ENCODE results near the gene CFAP65.

CFAP65 gene

DNA sequence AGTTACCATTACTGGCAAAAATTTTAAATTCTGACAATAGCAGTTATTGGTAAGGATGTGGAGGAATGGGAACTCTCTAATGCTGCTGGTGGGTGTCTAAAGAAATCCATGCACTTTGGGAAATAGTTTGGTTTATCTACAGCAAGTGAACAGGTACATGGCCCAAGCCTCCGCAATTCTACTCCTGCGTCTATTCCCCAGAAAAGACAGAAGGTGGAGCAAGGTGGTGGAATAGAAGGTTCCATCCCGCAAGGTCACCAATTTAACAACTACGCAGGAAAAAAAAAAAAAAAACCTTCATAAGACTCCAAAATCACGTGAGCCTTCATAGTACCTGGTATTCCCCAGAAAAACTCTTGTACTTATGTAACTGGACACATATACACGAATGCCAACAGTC, 6.5 kb downstream of the CFAP65 start:
- Histone ChIP-seq H3K9me3 (ENCODE audit: control insufficient read depth, insufficient read depth, low read length) (no peaks in the 10 kb centered on the region), H3K4me1 (ENCODE audit: control insufficient read depth, low read length) (no peaks in the 10 kb centered on the region), H3K9me2 (replicated peaks; ENCODE audit: control insufficient read depth, low read length) (no peaks in the 10 kb centered on the region), H3K4me3 (ENCODE audit: low read length) (no peak overlapping the region), H4K20me1 (ENCODE audit: control insufficient read depth, insufficient read depth, low read depth, low read length) (no peaks in the 10 kb centered on the region), H3K79me2 (ENCODE audit: control insufficient read depth, low read length) (no peaks in the 10 kb centered on the region), H3F3A (ENCODE audit: control insufficient read depth, insufficient read depth) (no peaks in the 10 kb centered on the region), H3K4me2 (ENCODE audit: low read length) (no peak overlapping the region), H3K36me3 (ENCODE audit: control insufficient read depth, low read length) (no peaks in the 10 kb centered on the region), H3K27ac (ENCODE audit: low read depth, low read length) (no peak overlapping the region), H3K27me3 (ENCODE audit: control insufficient read depth, low read length) (peaks cover 21% of the 10 kb centered on the region)
- TF ChIP-seq EZH2phosphoT487 (IDR thresholded peaks at IDR 0.05; ENCODE audit: borderline replicate concordance, low read length) (no peak), CTCF (IDR thresholded peaks at IDR 0.05; ENCODE audit: low read depth, low read length, poor library complexity, severe bottlenecking) (no peak)

- H3K27me3 ChIP-seq (ENCODE audit: control insufficient read depth, low read length), result peaks cover 16% of the 10 kb centered on the region
- no peaks in the 10 kb centered on the region for H3K79me2 ChIP-seq (ENCODE audit: control insufficient read depth, low read length)
- H3K4me3 ChIP-seq (ENCODE audit: low read length), result no peak overlapping the region
- H3K27ac ChIP-seq (ENCODE audit: low read depth, low read length), result no peak overlapping the region
- H3K36me3 ChIP-seq (ENCODE audit: control insufficient read depth, low read length), result no peaks in the 10 kb centered on the region
- no peaks in the 10 kb centered on the region for H3F3A ChIP-seq (ENCODE audit: control insufficient read depth, insufficient read depth)
- H4K20me1 ChIP-seq (ENCODE audit: control insufficient read depth, insufficient read depth, low read depth, low read length), result no peaks in the 10 kb centered on the region
- no peaks in the 10 kb centered on the region for H3K9me3 ChIP-seq (ENCODE audit: control insufficient read depth, insufficient read depth, low read length)
- H3K4me1 ChIP-seq (ENCODE audit: control insufficient read depth, low read length), result no peaks in the 10 kb centered on the region
- H3K4me2 ChIP-seq (ENCODE audit: low read length), result no peak overlapping the region
- no peaks in the 10 kb centered on the region for H3K9me2 ChIP-seq (replicated peaks; ENCODE audit: control insufficient read depth, low read length)
- no peak for TF ChIP-seq CTCF (IDR thresholded peaks at IDR 0.05; ENCODE audit: low read depth, low read length, poor library complexity, severe bottlenecking)
- TF ChIP-seq EZH2phosphoT487 (IDR thresholded peaks at IDR 0.05; ENCODE audit: borderline replicate concordance, low read length), result no peak
Measured at GRCh38 chr2:219032051-219032745, 9.1 kb downstream of the CFAP65 start.

DNA sequence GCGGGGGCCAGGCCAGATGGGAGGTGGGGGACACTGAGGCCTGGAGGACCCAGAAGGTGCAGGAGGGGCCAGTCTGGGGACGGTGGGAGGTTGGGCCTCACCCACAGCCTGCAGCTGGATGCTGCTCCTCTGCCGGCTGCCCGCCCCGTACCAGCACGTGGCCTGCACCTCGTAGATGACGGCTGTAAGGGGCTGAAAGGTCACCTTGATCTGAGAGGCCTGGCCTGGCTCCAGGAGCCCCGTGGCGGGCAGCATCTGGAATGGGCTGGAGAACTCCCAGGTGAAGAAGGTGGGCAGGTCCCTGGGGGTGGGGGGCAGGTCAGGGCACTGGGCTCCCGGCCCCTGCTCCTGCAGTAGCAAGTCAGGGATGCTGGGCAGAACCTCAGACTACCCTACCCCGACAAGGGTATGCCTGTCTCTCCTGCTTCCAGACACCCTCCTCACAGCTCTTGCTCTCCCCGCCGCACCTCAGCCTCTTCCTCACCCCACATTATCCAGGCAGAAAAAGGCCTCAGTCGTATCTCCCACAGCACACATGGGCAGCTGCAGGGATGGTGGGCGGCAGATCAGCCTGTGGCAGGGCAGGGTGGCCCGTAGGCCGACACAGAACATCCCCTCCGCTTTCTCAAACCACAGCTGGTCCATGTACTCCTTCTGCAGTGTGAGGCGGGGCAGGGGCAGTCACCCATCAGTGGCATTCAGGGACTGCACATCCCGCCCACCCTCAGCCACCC, 10.1 kb downstream of the CFAP65 start:
- no peaks in the 10 kb centered on the region for H4K20me1 ChIP-seq (ENCODE audit: control insufficient read depth, insufficient read depth, low read depth, low read length)
- H3K79me2 ChIP-seq (ENCODE audit: control insufficient read depth, low read length), result no peaks in the 10 kb centered on the region
- H3K27ac ChIP-seq (ENCODE audit: low read depth, low read length), result no peak overlapping the region
- no peak for TF ChIP-seq EZH2phosphoT487 (IDR thresholded peaks at IDR 0.05; ENCODE audit: borderline replicate concordance, low read length)
- no peak for TF ChIP-seq CTCF (IDR thresholded peaks at IDR 0.05; ENCODE audit: low read depth, low read length, poor library complexity, severe bottlenecking)
- H3K4me2 ChIP-seq (ENCODE audit: low read length), result no peak overlapping the region
- H3K9me3 ChIP-seq (ENCODE audit: control insufficient read depth, insufficient read depth, low read length), result no peaks in the 10 kb centered on the region
- H3K4me1 ChIP-seq (ENCODE audit: control insufficient read depth, low read length), result no peaks in the 10 kb centered on the region
- no peak overlapping the region for H3K4me3 ChIP-seq (ENCODE audit: low read length)
- no peaks in the 10 kb centered on the region for H3K9me2 ChIP-seq (replicated peaks; ENCODE audit: control insufficient read depth, low read length)
- no peaks in the 10 kb centered on the region for H3F3A ChIP-seq (ENCODE audit: control insufficient read depth, insufficient read depth)
- H3K27me3 ChIP-seq (ENCODE audit: control insufficient read depth, low read length), result peaks cover 16% of the 10 kb centered on the region
- H3K36me3 ChIP-seq (ENCODE audit: control insufficient read depth, low read length), result no peaks in the 10 kb centered on the region
